GM12872 (cell line): ENCODE results near the gene L3MBTL3.
A peak's percentile ranks its signal among the peaks of the same experiment; 100 is the strongest.

Experiments
- TF ChIP-seq, protein P1 (sequence below): IDR thresholded peaks from 3 replicates; pipeline ENCODE4 v1.5.1; 2011; ENCODE audit warnings: low read depth, mild to moderate bottlenecking, low read length, moderate library complexity; ENCODE audit not compliant: insufficient read depth

Gene L3MBTL3

DNA sequence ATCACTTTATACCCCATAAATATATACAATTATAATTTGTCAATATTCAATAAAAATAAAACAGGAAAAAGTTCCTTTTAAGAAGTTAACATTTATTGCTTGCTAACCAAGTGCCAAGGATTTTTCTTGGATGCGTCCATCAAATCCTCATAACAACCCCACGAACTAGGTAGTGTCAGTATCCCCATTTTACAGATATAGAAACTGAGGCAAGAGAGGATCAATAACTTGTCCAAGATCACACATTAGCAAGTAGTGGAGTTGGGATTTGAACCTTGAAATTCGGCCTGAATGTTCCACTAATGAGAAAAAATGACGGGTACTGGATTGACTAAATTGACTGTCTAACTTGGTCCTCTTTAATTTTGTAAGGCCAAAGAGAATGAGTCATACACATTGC, 5.7 kb upstream of the L3MBTL3 start:
- TF ChIP-seq, protein P1, sequence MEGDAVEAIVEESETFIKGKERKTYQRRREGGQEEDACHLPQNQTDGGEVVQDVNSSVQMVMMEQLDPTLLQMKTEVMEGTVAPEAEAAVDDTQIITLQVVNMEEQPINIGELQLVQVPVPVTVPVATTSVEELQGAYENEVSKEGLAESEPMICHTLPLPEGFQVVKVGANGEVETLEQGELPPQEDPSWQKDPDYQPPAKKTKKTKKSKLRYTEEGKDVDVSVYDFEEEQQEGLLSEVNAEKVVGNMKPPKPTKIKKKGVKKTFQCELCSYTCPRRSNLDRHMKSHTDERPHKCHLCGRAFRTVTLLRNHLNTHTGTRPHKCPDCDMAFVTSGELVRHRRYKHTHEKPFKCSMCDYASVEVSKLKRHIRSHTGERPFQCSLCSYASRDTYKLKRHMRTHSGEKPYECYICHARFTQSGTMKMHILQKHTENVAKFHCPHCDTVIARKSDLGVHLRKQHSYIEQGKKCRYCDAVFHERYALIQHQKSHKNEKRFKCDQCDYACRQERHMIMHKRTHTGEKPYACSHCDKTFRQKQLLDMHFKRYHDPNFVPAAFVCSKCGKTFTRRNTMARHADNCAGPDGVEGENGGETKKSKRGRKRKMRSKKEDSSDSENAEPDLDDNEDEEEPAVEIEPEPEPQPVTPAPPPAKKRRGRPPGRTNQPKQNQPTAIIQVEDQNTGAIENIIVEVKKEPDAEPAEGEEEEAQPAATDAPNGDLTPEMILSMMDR, result no peak

DNA sequence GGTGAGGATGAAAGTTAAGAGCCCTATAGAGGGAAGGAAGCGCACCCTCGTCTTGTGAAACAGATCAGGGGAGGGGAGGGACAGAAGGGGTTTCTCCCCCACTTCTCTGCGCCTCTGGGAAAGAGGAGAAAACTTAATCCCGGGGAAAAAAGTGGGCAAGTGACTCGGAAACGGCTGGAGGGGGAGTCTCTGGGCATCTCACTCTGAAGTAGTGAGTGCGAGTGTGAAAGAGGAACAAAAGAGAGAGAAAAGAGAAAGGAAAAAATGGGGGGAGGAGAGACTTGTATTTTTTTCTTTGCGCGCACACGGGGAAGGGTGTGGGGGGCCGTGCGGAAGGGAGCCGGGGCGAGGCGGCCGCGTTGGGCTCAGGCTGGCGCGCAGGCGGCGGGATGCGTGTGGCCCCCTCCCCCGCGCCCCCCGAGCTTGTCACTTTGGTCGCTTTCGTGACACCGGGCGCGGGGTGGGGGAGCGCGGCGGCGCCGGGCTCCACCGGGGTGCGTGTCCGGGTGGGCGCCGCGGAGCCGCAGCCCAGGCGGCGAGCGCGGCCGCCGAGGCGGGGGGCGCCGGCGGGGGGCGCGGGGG, 454 bp downstream of the L3MBTL3 start:
- TF ChIP-seq, protein P1, result no peak

DNA sequence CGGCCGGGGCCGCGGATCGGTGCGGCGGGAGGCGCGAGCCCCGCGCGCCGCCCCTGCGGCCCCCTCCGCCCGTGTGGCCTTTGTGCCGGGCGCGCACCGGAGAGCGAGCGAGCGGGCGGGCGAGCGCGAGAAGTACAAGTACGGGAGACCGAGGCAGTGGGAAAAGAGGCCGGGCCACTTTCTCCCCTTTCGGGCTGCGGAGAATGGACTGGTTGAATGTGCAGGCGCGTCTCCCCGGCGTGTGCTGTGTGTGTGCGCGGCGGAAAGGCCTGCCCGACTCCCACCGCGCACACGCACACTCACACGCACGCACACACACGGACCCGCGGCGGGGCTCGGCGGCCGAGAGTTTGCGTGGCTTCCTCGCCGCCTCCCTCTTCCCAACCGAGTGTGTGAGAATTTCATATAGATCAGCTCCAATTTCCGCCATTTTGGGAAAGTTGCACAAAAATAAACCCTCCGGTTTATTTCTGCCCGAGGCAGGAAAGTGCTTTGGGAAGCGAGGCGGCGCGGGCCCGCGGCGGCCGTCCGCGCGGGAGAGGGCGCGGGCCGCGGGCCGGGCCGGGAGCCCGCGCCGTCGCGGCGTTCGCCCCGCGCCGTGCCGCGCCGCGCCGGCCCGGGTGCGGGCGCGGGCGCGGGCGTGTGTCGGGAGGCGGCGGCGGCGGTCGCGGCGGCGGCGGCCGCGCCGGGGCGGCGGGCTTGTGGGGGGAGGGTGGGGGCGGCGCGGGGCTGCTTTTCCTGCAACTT, 1.1 kb downstream of the L3MBTL3 start:
- TF ChIP-seq, protein P1, result no peak

DNA sequence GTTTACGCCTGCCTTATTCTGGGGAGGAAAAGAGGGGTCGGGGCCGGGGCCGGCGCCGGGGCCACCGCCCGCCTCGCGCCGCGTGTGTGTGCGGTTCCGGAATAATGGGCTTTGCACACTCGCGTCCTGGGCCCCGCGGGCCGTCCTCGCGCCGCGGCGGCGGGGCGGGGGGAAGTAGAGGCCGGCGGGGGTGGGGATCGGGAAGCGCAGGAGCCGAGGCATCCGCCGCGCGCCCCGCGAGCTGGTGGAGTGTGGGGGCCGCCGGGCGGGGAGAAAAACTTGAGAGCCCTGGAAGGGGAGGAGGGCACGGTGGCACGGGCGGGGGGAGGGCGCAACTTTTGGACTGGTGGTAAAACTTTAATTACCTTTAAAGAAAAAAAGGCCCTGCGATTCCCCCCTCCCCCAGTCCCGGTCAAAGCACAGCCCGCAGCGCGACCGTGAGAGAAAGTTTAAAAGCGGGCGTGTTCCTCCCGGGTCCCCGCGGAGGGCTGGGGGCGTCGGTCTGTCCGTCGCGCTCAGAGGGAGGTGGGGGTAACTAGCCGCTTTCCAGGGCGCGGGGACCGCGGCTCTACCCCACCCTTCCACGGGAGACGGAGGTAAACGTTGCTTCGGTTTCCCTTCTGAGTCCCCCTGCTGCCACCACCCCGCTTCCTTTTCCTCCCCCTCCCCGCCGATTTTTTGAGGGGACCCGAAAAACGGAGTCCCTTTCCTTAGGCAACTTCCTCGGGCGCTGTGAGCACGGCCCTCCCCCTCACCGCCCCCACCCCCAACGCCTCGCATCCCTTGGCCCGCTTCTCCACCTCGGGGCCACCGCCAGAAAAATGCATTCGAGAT, 1.9 kb downstream of the L3MBTL3 start:
- TF ChIP-seq, protein P1, result no peak

DNA sequence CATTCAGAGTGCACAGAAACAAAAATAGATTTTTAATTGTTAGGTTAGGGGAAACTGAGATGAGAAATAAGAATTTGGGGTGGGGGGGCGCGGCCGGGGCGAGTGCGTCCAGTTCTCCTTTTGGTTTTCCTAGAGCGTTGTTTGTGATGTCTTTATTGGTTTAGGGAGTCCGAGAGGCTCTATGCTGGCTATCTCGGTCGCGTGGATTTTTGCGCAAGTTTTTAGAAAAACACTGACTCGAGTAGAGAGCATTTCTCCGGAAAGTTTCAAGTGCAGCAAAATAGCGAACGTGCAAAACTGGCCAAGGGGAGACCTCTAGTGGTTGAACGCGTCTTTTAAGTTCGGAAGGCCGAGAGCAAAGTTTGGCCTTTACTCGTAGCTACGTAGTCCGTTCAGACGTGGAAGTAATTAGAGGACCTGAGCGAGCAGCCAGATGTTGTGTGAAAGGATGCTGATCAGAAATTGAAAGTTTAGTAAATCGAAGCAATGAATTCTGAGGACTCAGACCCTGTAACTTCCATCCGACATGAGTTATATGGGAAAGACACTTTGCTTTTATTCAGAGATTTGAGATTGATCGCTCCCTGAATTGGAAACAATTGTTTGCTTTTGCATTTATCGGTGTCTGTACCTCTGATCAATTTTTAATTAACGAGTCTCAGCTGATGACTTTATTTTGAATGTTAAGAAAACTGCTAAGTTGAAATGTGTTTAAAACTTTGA, 2.7 kb downstream of the L3MBTL3 start:
- TF ChIP-seq, protein P1, result peak; percentile 81

DNA sequence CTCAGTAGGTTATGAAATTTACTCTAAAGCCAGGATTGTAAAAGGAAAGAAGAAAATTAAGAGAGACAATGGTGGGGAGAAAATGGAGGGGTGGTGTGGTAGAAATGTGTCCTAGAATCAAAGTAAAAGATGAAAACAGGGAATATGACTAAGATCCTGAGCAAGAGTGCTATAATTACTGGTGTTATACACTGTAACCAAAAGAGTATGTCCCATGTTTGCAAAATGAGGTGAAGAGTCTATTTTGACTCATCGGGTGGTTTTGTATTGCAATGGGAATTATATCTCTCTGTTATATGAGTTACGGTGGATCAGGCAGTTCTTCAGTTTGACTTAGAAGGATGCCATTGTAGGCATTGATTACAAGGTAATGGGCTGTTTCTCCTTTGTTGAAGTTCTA, 8.5 kb downstream of the L3MBTL3 start:
- TF ChIP-seq, protein P1, result no peak

DNA sequence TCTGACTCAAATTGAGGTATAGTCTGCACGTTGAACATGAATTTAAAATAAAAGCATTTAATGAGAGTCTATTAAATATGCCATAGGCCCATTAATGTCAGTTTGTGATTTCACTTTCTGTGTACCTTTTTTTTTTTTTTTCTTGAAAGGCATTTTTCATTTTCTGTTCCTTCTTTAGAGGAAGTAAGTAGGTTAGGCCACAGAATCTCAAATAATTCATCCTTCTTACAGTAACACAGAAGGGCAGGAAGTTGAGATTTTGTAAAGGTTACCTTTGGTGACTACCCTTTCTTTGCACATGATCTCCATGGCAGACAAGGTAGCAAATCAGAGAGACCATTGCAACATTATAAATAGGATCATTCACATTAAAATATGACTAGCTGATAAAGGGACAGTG, 9.6 kb downstream of the L3MBTL3 start:
- TF ChIP-seq, protein P1, result no peak
